Measurements from ENCODE around the gene SFTPD.
"Not testable (repeated sequence)": the region's sequence is repeated elsewhere in the genome, so short reads cannot be mapped to it uniquely, and the experiment has no call there.

DNA sequence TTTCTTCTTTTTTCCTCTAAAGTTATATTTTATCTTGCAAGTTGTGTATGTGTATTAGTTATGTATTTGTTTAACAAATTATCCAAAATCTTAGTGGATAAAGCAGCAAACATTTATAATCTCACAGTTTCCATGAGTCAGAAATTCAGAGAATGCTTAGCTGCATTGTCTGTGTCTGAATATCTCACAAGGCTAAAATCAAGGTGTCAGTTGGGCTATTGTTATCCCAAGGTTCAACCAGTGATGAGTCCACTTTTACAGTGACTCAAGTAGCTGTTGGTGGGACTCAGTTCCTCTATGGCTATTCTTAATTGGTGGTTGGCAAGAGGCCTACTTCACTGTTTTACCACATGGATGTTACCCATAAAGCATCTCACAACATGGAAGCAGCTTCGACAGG is 47.3 kb downstream of the SFTPD start:
- not testable (repeated sequence) for TF ChIP-seq POLR2A (IDR thresholded peaks at IDR 0.05)
- TF ChIP-seq, protein P1, sequence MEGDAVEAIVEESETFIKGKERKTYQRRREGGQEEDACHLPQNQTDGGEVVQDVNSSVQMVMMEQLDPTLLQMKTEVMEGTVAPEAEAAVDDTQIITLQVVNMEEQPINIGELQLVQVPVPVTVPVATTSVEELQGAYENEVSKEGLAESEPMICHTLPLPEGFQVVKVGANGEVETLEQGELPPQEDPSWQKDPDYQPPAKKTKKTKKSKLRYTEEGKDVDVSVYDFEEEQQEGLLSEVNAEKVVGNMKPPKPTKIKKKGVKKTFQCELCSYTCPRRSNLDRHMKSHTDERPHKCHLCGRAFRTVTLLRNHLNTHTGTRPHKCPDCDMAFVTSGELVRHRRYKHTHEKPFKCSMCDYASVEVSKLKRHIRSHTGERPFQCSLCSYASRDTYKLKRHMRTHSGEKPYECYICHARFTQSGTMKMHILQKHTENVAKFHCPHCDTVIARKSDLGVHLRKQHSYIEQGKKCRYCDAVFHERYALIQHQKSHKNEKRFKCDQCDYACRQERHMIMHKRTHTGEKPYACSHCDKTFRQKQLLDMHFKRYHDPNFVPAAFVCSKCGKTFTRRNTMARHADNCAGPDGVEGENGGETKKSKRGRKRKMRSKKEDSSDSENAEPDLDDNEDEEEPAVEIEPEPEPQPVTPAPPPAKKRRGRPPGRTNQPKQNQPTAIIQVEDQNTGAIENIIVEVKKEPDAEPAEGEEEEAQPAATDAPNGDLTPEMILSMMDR (IDR thresholded peaks at IDR 0.05): not testable (repeated sequence)
